GM12872 (cell line): ENCODE data around the gene PPME1.
A peak's percentile ranks its signal among the peaks of the same experiment; 100 is the strongest.

Source experiments
- CTCF ChIP-seq: IDR thresholded peaks from 3 replicates; pipeline ENCODE4 v1.5.1; 2011; ENCODE audit warnings: low read depth, mild to moderate bottlenecking, low read length, moderate library complexity; ENCODE audit not compliant: insufficient read depth

The PPME1 gene

GRCh38 chr11:74255741-74256375, 84.8 kb downstream of the PPME1 start:
- peak; percentile 91 for TF ChIP-seq CTCF

DNA sequence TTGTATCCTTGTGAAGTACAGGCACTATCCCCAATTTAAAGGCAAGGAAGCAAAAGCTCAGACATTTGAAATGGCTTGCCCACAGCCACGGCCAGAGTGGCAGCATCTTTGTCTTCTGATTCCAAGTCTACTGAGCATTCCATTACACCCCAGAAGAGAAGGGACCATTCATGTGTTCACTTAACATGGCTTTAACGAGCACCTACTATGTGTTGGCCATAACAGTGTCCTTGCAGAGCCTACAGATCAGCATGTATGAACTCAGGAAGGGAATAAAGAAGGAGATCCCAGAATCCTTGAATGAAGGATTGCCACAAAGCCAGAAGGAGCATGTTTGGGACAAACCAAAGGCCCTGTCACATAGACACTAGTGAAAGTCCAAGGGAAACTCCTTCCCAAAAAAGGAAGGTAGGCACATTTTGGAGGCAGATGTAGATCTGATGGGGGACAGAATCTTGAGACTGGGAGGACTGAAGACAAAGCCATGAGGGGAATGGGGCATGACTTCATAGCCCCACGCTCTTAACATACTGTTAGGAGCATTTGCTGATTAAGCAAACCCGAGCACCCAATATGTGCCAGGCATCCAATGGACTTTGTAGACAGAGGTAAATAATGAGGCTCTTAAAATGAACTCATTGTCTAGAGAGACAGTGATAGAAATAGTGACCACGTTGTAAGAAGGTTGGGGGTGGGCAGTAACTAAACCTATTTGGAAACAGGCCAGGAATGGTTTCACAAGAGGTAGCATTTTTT, 85.5 kb downstream of the PPME1 start:
- no peak for TF ChIP-seq CTCF

GRCh38 chr11:74257959-74258553, 87.0 kb downstream of the PPME1 start:
- TF ChIP-seq CTCF: no peak

DNA sequence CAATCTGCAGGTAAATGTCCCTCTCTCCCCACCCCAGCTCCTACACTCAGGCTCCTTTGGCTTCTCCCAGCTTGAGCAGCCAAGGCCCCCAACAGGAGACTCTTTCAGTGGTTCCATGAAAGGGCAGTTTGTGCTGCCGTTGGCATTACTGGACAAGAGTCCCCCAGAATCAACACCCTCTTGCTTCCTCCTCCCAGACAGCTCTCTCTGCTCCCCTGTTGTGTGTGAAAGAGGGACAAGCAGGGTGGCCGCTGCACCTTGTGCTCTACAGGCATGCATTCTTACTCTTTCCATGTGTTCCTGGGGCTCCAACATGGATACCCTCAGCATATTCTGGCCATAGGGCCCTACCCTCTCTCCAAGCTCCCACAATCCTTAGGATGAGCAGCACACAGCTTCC, 91.6 kb downstream of the PPME1 start:
- TF ChIP-seq CTCF: no peak

- TF ChIP-seq CTCF: no peak
Measured at GRCh38 chr11:74265256-74265655, 94.2 kb downstream of the PPME1 start.

GRCh38 chr11:74267014-74267413, 95.9 kb downstream of the PPME1 start:
- no peak for TF ChIP-seq CTCF

- no peak for TF ChIP-seq CTCF
Measured at GRCh38 chr11:74268456-74268855, 97.4 kb downstream of the PPME1 start.
